ENCODE results near the gene DTNB.
"Not testable (repeated sequence)": the region's sequence is repeated elsewhere in the genome, so short reads cannot be mapped to it uniquely, and the experiment has no call there.

DTNB gene

DNA sequence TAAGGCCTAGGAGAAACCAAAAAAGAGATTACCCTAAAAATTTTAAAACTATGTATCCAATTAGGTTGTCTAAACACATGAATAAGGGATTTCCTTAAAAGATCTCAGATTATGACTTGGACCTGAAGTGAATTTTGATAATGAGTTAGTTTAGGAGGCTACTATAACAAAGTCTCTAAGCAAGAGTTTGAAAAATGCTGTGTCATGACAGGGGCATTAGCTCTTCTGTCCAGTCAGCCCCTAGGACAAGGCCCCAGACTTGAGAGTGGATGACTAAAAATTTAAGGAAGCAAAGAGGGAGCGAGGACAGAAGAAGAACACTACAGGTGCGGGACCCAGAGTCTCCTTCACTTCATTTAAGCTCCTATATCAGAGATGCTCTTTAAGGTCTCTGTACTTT, 135.9 kb downstream of the DTNB start:
- TF ChIP-seq ZNF157 (tag by site-specific recombination; IDR thresholded peaks at IDR 0.05) (no peak), ZNF654 (tag by site-specific recombination; IDR thresholded peaks at IDR 0.05; ENCODE audit: low read depth) (no peak), EGR2 (tag by site-specific recombination; IDR thresholded peaks at IDR 0.05; ENCODE audit: low read depth) (no peak), BCL11B (tag by site-specific recombination; IDR thresholded peaks at IDR 0.05; ENCODE audit: low read depth) (no peak), KLF8 (tag by site-specific recombination; IDR thresholded peaks at IDR 0.05) (no peak), ZNF626 (tag by site-specific recombination; IDR thresholded peaks at IDR 0.05) (no peak), ZNF521 (tag by site-specific recombination; IDR thresholded peaks at IDR 0.05) (no peak), ZNF366 (tag by site-specific recombination; conservative IDR thresholded peaks at IDR 0.05) (no peak), TCF7L2 (IDR thresholded peaks at IDR 0.05; ENCODE audit: borderline replicate concordance, low read depth, low read length) (no peak), ZBTB8A (tag by site-specific recombination; IDR thresholded peaks at IDR 0.05) (no peak)
- TF ChIP-seq, protein P1, sequence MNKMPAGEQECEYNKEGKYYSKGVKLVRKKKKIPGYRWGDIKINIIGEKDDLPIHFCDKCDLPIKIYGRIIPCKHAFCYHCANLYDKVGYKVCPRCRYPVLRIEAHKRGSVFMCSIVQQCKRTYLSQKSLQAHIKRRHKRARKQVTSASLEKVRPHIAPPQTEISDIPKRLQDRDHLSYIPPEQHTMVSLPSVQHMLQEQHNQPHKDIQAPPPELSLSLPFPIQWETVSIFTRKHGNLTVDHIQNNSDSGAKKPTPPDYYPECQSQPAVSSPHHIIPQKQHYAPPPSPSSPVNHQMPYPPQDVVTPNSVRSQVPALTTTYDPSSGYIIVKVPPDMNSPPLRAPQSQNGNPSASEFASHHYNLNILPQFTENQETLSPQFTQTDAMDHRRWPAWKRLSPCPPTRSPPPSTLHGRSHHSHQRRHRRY (tag by site-specific recombination; IDR thresholded peaks at IDR 0.05): no peak
- TF ChIP-seq, protein P2, sequence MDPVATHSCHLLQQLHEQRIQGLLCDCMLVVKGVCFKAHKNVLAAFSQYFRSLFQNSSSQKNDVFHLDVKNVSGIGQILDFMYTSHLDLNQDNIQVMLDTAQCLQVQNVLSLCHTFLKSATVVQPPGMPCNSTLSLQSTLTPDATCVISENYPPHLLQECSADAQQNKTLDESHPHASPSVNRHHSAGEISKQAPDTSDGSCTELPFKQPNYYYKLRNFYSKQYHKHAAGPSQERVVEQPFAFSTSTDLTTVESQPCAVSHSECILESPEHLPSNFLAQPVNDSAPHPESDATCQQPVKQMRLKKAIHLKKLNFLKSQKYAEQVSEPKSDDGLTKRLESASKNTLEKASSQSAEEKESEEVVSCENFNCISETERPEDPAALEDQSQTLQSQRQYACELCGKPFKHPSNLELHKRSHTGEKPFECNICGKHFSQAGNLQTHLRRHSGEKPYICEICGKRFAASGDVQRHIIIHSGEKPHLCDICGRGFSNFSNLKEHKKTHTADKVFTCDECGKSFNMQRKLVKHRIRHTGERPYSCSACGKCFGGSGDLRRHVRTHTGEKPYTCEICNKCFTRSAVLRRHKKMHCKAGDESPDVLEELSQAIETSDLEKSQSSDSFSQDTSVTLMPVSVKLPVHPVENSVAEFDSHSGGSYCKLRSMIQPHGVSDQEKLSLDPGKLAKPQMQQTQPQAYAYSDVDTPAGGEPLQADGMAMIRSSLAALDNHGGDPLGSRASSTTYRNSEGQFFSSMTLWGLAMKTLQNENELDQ (tag by site-specific recombination; IDR thresholded peaks at IDR 0.05; ENCODE audit: low read depth): no peak
- TF ChIP-seq, protein P3, sequence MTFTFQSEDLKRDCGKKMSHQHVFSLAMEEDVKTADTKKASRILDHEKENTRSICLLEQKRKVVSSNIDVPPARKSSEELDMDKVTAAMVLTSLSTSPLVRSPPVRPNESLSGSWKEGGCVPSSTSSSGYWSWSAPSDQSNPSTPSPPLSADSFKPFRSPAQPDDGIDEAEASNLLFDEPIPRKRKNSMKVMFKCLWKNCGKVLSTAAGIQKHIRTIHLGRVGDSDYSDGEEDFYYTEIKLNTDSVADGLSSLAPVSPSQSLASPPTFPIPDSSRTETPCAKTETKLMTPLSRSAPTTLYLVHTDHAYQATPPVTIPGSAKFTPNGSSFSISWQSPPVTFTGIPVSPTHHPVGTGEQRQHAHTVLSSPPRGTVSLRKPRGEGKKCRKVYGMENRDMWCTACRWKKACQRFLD (tag by site-specific recombination; IDR thresholded peaks at IDR 0.05): no peak
- TF ChIP-seq, protein P4, sequence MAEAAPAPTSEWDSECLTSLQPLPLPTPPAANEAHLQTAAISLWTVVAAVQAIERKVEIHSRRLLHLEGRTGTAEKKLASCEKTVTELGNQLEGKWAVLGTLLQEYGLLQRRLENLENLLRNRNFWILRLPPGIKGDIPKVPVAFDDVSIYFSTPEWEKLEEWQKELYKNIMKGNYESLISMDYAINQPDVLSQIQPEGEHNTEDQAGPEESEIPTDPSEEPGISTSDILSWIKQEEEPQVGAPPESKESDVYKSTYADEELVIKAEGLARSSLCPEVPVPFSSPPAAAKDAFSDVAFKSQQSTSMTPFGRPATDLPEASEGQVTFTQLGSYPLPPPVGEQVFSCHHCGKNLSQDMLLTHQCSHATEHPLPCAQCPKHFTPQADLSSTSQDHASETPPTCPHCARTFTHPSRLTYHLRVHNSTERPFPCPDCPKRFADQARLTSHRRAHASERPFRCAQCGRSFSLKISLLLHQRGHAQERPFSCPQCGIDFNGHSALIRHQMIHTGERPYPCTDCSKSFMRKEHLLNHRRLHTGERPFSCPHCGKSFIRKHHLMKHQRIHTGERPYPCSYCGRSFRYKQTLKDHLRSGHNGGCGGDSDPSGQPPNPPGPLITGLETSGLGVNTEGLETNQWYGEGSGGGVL (tag by site-specific recombination; IDR thresholded peaks at IDR 0.05): no peak
- no peak overlapping the region for H3K27ac ChIP-seq (ENCODE audit: extremely low read depth, low read depth, low read length)
- H3K4me1 ChIP-seq (ENCODE audit: control insufficient read depth, insufficient read depth, low read length): no peaks in the 10 kb centered on the region
- CTCF ChIA-PET: no interaction called here
- H3K36me3 ChIP-seq (ENCODE audit: control insufficient read depth in 2 of 2, insufficient read depth in 1 of 2, low read length in 2 of 2): no peaks in the 10 kb centered on the region; a peak in 1 of 3 replicates
- H3K4me3 ChIP-seq (ENCODE audit: low read depth, low read length): no peak overlapping the region
- H3K9me3 ChIP-seq (ENCODE audit: control insufficient read depth, insufficient read depth, low read depth, low read length): no peaks in the 10 kb centered on the region
- POLR2A ChIA-PET: no interaction called here

DNA sequence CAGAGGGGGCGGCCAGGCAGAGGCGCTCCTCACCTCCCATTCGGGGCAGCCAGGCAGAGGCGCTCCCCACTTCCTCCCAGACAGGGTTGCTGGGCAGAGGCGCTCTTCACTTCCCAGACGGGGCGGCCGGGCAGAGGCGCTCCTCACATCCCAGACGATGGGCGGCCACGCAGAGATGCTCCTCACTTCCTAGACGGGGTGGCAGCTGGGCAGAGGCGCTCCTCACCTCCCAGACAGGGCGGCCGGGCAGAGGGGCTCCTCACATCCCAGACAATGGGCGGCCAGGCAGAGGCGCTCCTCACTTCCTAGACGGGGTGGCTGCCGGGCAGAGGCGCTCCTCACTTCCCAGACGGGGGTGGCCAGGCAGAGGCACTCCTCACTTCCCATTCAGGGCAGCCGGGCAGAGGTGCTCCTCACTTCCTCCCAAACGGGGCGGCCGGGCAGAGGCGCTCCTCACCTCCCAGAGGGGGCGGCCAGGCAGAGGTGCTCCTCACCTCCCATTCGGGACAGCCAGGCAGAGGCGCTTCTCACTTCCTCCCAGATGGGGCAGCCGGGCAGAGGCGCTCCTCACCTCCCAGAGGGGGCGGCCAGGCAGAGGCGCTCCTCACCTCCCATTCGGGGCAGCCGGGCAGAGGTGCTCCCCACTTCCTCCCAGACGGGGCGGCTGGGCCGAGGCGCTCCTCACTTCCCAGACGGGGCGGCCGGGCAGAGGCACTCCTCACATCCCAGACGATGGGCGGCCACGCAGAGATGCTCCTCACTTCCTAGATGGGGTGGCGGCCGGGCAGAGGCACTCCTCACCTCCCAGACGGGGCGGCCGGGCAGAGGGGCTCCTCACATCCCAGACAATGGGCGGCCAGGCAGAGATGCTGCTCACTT, 137.7 kb downstream of the DTNB start:
- H3K4me3 ChIP-seq (ENCODE audit: low read depth, low read length); H3K27ac ChIP-seq (ENCODE audit: extremely low read depth, low read depth, low read length); H3K4me1 ChIP-seq (ENCODE audit: control insufficient read depth, insufficient read depth, low read length); POLR2A ChIA-PET; H3K9me3 ChIP-seq (ENCODE audit: control insufficient read depth, insufficient read depth, low read depth, low read length); H3K36me3 ChIP-seq (ENCODE audit: control insufficient read depth in 2 of 2, insufficient read depth in 1 of 2, low read length in 2 of 2): not testable (repeated sequence)
- CTCF ChIA-PET: interaction anchor here (0.6 kb wide), 1 partner anchor 18 kb away, joined by 3 read pairs; no protein-coding TSS in a partner anchor

DNA sequence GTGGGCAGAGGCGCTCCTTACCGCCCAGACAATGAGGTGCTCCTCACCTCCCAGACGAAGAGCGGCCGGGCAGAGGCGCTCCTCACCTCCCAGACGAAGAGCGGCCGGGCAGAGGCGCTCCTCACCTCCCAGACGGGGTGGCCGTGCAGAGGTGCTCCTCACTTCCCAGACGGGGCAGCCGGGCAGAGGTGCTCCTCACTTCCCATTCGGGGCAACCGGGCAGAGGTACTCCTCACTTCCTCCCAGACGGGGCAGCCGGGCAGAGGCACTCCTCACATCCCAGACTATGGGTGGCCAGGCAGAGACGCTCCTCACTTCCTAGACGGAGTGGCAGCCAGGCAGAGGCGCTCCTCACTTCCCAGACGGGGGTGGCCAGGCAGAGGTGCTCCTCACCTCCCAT, 138.4 kb downstream of the DTNB start:
- H3K4me1 ChIP-seq (ENCODE audit: control insufficient read depth, insufficient read depth, low read length); H3K36me3 ChIP-seq (ENCODE audit: control insufficient read depth in 2 of 2, insufficient read depth in 1 of 2, low read length in 2 of 2); H3K27ac ChIP-seq (ENCODE audit: extremely low read depth, low read depth, low read length); H3K9me3 ChIP-seq (ENCODE audit: control insufficient read depth, insufficient read depth, low read depth, low read length); H3K4me3 ChIP-seq (ENCODE audit: low read depth, low read length); POLR2A ChIA-PET; CTCF ChIA-PET: not testable (repeated sequence)
